Mesodermal cell (in vitro differentiated cells): ENCODE results near the gene FAM171A1.
A peak's percentile ranks its signal among the peaks of the same experiment; 100 is the strongest.

Experiments used
- H3K27ac ChIP-seq: 2 replicates; pipeline ENCODE4 v1.7.0; 2013; ENCODE audit warnings: mild to moderate bottlenecking, low read depth, low read length, moderate library complexity; ENCODE audit not compliant: severe bottlenecking
- H3K36me3 ChIP-seq: 2 replicates; pipeline ENCODE4 v1.7.1; 2013; ENCODE audit warnings: mild to moderate bottlenecking, low read length, moderate library complexity; ENCODE audit not compliant: control insufficient read depth, insufficient read depth
- H3K4me1 ChIP-seq: one replicate; pipeline ENCODE4 v1.7.1; 2013; ENCODE audit warnings: mild to moderate bottlenecking, low read length; ENCODE audit not compliant: insufficient read depth, control insufficient read depth, poor library complexity, severe bottlenecking
- H3K4me3 ChIP-seq: 2 replicates; pipeline ENCODE4 v1.7.0; 2013; ENCODE audit warnings: low read length, control low read depth, mild to moderate bottlenecking; ENCODE audit not compliant: insufficient read depth, poor library complexity, severe bottlenecking; ENCODE audit errors: extremely low read depth
- H3K9me3 ChIP-seq: 2 replicates; pipeline ENCODE4 v1.7.1; 2013; ENCODE audit warnings: mild to moderate bottlenecking, low read length, moderate library complexity; ENCODE audit not compliant: control insufficient read depth
- WGBS, 2 experiments: methylation state at CpG; one replicate each; pipeline ENCODE4 v1.1.5; 2013; ENCODE audit warnings: missing lambda C conversion rate in 2 of 2; ENCODE audit not compliant: insufficient coverage in 2 of 2; 5-methylcytosine and 5-hydroxymethylcytosine counted together

Gene FAM171A1

DNA sequence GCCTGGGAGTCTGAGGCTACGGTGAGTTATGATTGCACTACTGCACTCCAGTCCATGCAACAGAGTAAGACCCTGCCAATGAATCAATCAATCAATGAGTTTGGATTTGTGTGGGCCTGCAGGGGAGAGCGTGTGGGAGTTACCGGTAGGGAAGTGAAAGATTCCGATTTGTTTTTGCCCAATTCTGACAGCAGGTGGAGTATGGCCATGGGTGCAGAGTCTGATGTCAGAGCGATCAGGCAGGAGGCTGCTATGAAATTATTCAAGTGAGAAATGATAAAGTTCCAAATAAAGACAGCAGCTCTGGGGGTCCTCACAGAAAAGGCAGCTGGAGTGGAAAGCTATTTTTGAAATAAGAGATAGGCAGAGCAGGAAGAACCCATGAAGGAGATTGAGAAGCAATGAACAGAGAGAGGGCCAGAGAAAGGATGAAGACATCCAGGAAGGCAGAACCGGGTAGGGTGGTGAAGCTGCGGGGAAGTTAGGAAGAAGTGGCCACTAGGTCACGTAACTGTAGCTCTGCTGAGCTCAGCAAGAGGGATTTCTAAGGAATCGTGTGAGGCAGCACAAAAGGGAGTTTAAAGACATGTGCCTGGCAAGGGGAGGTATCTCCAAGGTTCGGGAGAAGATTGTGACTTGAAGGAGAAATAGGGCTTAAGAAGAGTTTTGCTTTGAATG is 108.9 kb downstream of the FAM171A1 start:
- Histone ChIP-seq H3K9me3 (no peaks in the 10 kb centered on the region), H3K4me1 (peaks cover 6% of the 10 kb centered on the region), H3K36me3 (peaks cover 39% of the 10 kb centered on the region), H3K4me3 (no peak overlapping the region), H3K27ac (no peak overlapping the region)
- 85% methylated on average over 9 to 10 of the region's 10 CpGs for WGBS, 2 experiments

- Histone ChIP-seq H3K4me3 (no peak overlapping the region), H3K9me3 (no peaks in the 10 kb centered on the region), H3K27ac (no peak overlapping the region), H3K36me3 (peaks cover 33% of the 10 kb centered on the region), H3K4me1 (peaks cover 11% of the 10 kb centered on the region)
- WGBS, 2 experiments: 90 to 100% methylated on average over 1 to 2 of the region's 2 CpGs
Measured at GRCh38 chr10:15259136-15259535, 112.0 kb downstream of the FAM171A1 start.

GRCh38 chr10:15258255-15258654 is 112.8 kb downstream of the FAM171A1 start:
- H3K9me3 ChIP-seq: no peaks in the 10 kb centered on the region
- WGBS, 2 experiments: 97 to 100% methylated on average over 4 to 6 of the region's 6 CpGs
- no peak overlapping the region for H3K4me3 ChIP-seq
- peaks cover 11% of the 10 kb centered on the region for H3K4me1 ChIP-seq
- H3K27ac ChIP-seq: no peak overlapping the region
- H3K36me3 ChIP-seq: peaks cover 36% of the 10 kb centered on the region

GRCh38 chr10:15255961-15256360 is 115.1 kb downstream of the FAM171A1 start:
- Histone ChIP-seq H3K36me3 (peaks cover 45% of the 10 kb centered on the region), H3K4me3 (no peak overlapping the region), H3K9me3 (no peaks in the 10 kb centered on the region), H3K4me1 (peaks cover 5% of the 10 kb centered on the region), H3K27ac (no peak overlapping the region)
- WGBS, 2 experiments: 70 to 74% methylated on average over 5 of the region's 6 CpGs

- Histone ChIP-seq H3K36me3 (peaks cover 46% of the 10 kb centered on the region), H3K4me1 (peaks cover 5% of the 10 kb centered on the region), H3K27ac (peak overlapping the region; percentile 25), H3K9me3 (no peaks in the 10 kb centered on the region), H3K4me3 (no peak overlapping the region)
- 44 to 49% methylated on average over 7 to 8 of the region's 10 CpGs for WGBS, 2 experiments
Measured at GRCh38 chr10:15254808-15255648, 116.1 kb downstream of the FAM171A1 start.

DNA sequence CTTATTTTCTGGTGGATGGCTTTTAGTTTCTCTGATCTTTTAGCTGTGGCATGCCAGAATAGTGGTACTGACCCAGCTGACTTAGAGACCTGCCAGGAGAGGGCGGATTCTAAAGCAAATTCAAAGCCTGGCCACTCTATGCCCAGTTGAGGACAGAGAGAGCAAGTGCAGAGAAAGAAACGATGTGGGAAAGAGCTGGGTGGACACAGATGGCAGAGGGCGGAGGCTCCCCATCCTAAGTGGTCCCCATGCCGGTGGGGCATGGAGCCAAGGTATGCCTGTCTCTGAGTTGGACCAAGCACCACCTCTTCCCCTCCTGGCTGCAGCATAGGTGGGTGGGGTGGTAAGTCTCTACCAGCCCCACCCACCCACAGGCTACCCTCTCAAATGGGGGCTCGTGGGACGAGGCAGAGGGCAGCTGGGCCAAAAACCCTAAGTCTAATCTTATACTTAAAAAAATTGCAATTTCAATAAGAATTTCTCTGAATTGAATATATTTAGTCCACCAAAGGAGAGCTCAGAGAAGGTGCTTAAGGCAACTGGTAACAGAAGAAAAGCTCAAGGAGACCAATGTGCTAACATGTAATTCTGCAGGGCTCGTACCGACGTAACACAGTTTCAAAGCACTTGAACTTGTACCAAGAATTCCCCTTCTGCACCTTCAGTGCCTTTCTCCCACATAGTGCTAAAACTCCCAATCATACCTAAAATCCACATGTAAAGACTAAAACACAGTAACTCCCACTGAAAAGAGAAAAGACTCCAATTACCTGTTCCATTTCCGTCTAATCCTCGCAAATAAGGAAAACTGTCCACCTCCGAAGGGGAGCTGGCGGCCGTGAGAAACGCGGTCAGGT is 116.9 kb downstream of the FAM171A1 start:
- 78 to 80% methylated on average over 12 to 13 of the region's 16 CpGs for WGBS, 2 experiments
- Histone ChIP-seq H3K9me3 (no peaks in the 10 kb centered on the region), H3K4me1 (peaks cover 5% of the 10 kb centered on the region), H3K4me3 (no peak overlapping the region), H3K36me3 (peaks cover 45% of the 10 kb centered on the region), H3K27ac (peak overlapping the region; percentile 25)

- Histone ChIP-seq H3K4me1 (peaks cover 13% of the 10 kb centered on the region), H3K4me3 (no peak overlapping the region)
- WGBS, 2 experiments: 94 to 98% methylated on average over 10 to 11 of the region's 11 CpGs
Measured at GRCh38 chr10:15252396-15252795, 118.7 kb downstream of the FAM171A1 start.

GRCh38 chr10:15251791-15252380 is 119.2 kb downstream of the FAM171A1 start:
- Histone ChIP-seq H3K4me1 (peaks cover 13% of the 10 kb centered on the region), H3K36me3 (peaks cover 55% of the 10 kb centered on the region), H3K4me3 (no peak overlapping the region), H3K27ac (no peak overlapping the region), H3K9me3 (no peaks in the 10 kb centered on the region)
- WGBS, 2 experiments: 89 to 92% methylated on average over 8 to 11 of the region's 11 CpGs

More at GRCh38 chr10:15252396-15252795, 118.7 kb downstream of the FAM171A1 start:
- no peak overlapping the region for H3K27ac ChIP-seq
- peaks cover 50% of the 10 kb centered on the region for H3K36me3 ChIP-seq
- no peaks in the 10 kb centered on the region for H3K9me3 ChIP-seq

- WGBS, 2 experiments: no CpG with 5 or more reads among the region's 3 CpGs
- H3K9me3 ChIP-seq: no peaks in the 10 kb centered on the region
- H3K4me3 ChIP-seq: no peak overlapping the region
- H3K4me1 ChIP-seq: peaks cover 8% of the 10 kb centered on the region
- H3K27ac ChIP-seq: no peak overlapping the region
- peaks cover 48% of the 10 kb centered on the region for H3K36me3 ChIP-seq
Measured at GRCh38 chr10:15245530-15245929, 125.6 kb downstream of the FAM171A1 start.

DNA sequence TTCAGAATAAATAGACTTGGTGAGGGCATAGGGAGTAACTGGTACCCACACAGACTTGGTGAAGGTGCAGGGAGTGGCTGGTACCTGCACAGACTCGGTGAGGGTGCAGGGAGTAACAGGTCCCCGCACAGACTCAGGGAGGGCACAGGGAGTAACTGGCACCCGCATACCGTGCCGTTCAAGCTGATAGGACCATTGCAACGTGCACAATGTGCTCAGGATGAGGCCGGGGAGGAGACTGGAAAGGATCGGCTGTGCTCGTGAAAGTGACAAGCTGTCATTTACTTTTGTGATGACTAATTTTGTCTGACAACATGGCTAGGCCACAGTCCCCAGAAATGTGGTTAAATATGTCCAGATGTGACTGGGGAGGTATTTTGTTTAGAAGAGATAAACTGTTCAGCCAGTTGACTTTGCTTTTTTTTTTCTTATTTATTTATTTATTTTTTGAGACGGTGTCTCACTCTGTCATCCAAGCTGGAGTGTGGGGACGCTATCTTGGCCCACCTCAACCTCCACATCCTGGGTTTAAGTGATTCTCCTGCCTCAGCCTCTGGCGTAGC is 126.4 kb downstream of the FAM171A1 start:
- WGBS, 2 experiments: 98 to 99% methylated on average over 9 to 10 of the region's 12 CpGs
- Histone ChIP-seq H3K4me3 (no peak overlapping the region), H3K4me1 (peaks cover 8% of the 10 kb centered on the region), H3K36me3 (peaks cover 43% of the 10 kb centered on the region), H3K27ac (no peak overlapping the region), H3K9me3 (no peaks in the 10 kb centered on the region)
